OCI-LY7 (cell line): ENCODE measurements around the gene HSPD1.

Source experiments
- CTCF ChIP-seq: fragments of 200-600 bp; sonication (generic); conservative IDR thresholded peaks from 2 replicates; pipeline ENCODE4 v1.5.1; 2014; ENCODE audit warnings: mild to moderate bottlenecking, antibody characterized with exemption, low read length, moderate library complexity, mixed read lengths
- EZH2phosphoT487 ChIP-seq: fragments of 200-600 bp; sonication (generic); IDR thresholded peaks from 2 replicates; pipeline ENCODE4 v1.6.1; 2018; ENCODE audit warnings: low read depth, borderline replicate concordance, mild to moderate bottlenecking, mixed run types, antibody characterized with exemption, low read length, moderate library complexity, mixed read lengths

- TF ChIP-seq CTCF (no peak), EZH2phosphoT487 (no peak)
Measured at GRCh38 chr2:197437380-197437779, 62.3 kb downstream of the HSPD1 start.
